ENCODE data around the gene ASB15.

GRCh38 chr7:123604739-123605138 is 3.1 kb downstream of the ASB15 start:
- TF ChIP-seq, protein P1, sequence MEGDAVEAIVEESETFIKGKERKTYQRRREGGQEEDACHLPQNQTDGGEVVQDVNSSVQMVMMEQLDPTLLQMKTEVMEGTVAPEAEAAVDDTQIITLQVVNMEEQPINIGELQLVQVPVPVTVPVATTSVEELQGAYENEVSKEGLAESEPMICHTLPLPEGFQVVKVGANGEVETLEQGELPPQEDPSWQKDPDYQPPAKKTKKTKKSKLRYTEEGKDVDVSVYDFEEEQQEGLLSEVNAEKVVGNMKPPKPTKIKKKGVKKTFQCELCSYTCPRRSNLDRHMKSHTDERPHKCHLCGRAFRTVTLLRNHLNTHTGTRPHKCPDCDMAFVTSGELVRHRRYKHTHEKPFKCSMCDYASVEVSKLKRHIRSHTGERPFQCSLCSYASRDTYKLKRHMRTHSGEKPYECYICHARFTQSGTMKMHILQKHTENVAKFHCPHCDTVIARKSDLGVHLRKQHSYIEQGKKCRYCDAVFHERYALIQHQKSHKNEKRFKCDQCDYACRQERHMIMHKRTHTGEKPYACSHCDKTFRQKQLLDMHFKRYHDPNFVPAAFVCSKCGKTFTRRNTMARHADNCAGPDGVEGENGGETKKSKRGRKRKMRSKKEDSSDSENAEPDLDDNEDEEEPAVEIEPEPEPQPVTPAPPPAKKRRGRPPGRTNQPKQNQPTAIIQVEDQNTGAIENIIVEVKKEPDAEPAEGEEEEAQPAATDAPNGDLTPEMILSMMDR (IDR thresholded peaks at IDR 0.05), result no peak
- TF ChIP-seq EP300 (IDR thresholded peaks at IDR 0.05), result no peak
- TF ChIP-seq POLR2A (IDR thresholded peaks at IDR 0.05), result no peak
